Stimulated activated CD4-positive, alpha-beta T cell treated with anti-CD3 and anti-CD28 coated beads, Interleukin-4, amount 100 ng/mL, for 4 hours (primary cell): ENCODE data around the gene ME3.

ENCODE experiments used
- DNase-seq, 2 experiments: peaks; one replicate each; pipeline ENCODE4 v3.0.0-alpha.2; 2020

ME3 gene

GRCh38 chr11:86617502-86617901, 54.9 kb downstream of the ME3 start:
- DNase-seq, result no peak

DNA sequence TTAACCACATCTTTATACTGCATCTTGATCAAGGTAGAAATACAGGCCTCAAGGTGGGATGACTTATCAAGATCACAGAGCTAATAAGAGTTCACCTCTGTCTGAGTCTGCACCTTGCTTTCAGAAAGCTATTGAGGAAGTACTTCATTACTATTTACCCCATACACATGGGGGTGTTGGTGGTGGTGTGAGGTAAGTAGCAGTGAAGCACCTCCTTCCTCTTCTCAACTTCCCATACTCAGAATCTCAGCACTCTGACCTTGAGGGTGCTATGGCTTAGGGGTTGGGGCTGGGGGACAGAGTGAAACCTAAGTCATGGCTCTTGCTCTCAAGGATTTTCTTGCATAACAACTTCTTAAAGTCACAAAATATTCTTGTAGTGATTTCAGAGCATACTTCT, 56.9 kb downstream of the ME3 start:
- no peak for DNase-seq

DNA sequence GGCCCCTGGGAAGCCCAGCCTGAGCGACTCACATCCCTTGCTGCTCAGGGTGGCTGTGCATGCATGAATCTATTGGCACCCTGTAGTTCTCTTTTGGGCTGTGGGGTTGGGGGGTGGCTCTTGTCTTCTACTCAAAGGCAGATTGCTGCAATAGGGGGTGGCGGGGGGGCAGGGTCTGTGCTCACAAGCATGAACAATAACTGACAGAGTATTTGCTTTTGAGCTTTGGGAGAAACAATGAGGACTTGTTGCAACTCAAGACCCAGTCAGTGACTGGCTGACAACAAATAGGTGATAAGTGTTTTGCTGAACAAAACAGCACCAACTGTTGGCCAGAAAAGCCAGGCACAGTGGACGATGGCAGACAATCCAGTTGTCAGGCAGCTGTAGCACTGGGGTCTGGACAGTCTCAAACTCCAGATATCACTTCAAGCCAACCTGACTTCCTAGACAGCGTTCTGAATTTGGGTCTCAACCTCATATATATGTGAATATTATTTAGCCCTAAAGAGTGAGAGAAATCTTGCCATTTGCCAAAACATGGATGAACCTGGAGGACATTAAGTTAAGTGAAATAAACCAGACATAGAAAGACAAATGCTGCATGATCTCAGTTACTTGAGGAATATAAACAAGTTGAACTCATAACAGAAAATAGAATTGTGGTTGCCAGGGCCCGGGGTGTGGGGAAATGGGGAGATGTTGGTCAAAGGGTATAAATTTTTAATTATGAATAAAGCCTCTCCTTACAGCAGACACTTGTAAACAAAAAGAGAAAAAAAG, 61.7 kb downstream of the ME3 start:
- no peak for DNase-seq

- peak in 1 of 2 experiments; percentile 11 for DNase-seq
These were observed 64.1 kb downstream of the ME3 start for GRCh38 chr11:86608251-86608799.

- no peak for DNase-seq
These were observed 65.5 kb downstream of the ME3 start for GRCh38 chr11:86606836-86607481.

DNA sequence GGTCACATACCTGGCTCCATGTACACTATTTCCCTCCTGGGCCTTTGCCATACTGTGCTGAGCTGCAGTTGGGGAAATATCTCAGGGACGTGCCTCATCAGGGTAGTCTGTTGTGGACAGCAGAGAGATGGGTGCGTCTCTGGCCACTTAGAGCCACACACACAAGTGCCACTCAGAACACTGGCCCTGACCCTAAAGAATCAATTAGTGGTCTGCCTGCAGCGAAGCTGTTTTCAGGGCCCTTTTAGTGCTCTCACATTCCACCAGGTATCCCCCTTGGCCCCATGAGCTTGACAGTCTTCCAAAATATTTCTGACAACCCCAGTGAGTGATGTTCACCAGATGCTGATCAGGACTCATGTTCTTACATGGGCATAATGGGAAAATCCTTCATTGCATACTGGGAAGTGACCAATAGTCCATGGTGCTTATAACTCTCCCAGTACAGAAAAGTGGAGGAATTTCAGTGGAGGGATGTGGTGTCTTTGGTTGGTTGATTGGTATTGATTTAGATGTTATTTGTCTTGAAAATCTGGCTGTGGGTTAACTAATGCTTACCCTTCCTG, 66.1 kb downstream of the ME3 start:
- no peak for DNase-seq

DNA sequence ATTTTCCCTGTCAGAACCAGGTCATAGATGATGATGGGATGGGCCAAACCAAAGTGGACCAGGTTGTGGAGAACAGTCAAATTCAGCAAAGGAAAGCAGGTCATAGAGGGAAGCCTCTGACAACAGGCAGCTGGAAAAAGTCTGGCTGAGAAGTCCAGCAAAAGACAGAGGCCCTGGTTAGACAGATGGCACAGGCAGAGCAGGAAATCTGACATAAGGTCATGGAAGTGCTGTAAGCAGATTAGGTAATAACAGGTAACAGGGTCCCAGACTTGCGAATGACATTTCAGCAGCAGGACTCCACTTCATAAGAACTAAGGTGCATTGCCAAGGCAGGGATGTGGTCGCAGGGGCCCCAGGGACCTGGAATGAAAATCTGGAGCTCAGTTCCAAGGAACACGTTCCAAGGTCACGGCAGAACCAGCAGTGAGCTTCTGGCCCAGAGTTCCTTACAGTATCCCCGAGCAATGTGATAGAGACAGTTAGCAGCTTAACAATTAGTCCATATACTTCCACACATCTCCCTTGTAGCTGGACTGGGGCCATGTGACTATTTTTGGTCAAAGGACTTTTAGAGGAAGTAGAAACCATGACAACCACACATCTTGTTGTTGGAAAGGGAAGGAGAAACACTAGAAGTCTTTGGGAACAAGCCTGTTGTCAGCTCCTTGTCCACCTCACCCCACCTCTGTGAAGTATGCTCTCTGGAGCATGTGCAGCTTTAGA, 75.4 kb downstream of the ME3 start:
- DNase-seq, result no peak

DNA sequence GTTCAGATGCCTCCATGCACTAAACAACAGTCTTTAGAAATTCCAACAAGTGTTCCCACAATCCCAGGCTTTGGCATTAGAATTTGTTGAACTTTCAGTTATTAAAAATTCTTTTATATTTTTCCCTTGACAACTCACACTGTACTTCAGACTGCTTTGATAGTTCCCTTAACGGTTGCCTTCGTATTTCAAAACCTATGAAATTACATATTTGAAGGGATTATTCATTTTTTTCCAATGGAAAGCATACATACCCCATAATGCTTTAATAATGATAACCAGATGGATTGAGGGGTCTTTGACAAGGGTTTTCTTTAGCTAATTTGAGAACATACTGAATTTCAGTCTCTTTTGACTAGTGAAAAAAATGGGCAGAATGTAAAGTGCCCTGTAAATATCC, 76.5 kb downstream of the ME3 start:
- no peak for DNase-seq

DNA sequence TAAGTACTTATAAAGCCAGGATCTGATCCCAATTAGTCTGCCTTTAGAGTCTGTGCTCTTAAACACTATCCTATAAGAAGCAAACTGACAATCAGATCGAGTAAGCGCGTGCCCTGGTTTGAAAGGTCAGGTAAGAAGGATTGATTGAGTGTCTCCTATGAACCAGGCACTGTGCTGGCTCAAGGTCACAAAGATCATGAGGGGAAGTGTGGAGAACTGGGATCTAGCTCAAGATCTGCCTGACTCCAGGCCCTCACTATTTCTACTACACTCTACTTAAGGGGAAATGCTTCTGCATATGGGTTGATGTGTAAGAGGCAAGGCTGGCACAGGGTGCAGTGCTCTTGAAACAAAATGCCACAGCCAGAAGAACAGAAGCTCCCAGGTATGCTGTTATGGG, 77.0 kb downstream of the ME3 start:
- DNase-seq, result no peak

DNA sequence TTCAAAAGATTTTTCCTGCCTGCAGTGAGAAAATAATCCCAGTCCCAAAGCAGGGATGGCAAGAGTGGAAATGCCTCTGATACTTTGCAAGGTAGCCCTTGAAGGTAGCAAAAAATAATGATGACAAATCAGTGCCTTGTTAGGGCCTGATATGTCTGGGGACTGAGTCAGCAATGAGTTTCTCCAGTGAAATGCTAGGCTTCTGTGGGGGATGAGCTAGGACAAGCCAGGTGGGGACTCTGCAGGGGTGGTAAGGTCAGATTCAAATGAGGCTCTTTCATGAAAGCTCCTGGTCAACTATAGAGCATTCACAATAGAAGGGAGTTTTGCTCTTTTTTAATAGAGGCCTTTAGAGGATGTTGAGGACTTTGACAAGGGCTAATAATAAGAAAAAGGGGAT, 77.7 kb downstream of the ME3 start:
- no peak for DNase-seq

- DNase-seq, result no peak
These were observed 78.6 kb downstream of the ME3 start for GRCh38 chr11:86593833-86594232.

DNA sequence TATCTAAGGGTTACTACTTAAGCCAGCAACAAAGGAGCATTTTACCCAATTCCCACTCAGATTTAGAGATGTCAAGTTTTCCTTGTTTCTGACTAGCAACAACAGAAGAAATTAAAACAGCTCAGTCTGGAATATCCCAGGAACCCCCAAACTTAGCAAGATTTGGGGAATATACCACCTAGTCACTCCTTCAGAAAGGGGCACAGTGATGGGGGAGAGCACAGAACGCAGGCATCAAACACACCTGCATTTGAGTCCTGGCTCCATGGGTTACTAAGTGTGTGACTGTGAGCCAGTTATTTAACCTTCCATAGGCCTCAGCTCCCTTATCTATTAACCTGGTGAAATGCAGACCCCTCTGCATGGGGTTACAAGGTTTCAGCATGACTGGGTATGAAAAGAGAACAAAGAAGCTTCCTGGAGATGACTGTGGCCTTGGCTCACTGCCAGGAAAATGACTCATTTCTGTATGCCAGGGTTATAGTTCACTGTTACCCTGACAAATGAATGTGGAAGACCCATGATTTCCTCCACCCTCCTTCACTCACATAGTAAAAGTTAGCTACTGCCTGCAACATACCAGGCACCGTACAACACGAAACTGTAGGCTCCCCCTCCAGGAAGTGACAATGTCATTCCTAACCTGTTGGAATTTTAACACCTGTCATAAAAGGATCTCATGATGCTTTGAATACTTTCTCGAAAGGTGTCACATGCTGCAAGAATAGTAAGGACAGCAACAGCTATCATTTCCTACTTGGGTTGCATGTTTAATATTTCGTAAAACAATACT, 79.6 kb downstream of the ME3 start:
- peak; percentile 74 to 82 for DNase-seq

DNA sequence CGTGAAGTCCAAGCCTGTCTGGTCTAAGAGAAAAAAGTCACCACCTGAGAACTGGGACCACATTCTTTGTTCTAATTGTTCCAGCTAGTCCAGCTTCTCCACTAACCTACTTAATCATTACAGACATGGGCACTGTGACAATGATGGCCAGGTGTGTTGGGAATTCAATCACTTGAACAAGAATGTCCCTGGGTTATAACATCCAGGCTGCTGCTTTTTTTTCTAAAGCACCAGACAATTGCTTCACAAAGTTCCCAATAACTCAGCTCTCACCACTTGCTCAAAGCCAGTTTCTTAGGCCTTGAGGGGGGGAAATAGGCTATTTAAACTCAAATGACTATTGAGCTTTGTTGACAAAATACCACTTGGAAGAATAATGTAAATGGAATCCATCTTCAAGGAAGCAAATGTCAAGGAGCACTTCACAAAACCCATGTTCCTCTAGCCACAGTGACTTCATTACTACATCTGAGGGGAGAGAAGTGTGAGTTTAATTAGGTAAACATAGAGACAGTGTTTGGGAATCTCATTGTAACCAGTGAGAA, 80.3 kb downstream of the ME3 start:
- no peak for DNase-seq

DNA sequence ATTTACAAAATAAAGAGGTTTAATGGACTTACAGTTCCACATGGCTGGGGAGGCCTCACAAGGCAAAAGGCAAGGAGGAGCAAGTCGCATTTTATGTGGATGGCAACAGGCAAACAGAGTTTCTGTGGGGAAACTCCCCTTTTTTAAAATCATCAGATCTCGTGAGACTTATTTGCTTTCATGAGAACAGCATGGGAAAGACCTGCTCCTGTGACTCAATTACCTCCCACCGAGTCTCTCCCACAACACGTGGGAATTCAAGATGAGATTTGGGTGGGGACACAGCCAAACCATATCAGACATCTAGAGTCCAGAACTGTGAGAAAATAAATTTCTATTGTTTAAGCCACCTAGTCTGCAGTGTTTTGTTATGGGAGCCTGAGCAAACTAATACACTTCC, 80.8 kb downstream of the ME3 start:
- DNase-seq, result no peak

DNA sequence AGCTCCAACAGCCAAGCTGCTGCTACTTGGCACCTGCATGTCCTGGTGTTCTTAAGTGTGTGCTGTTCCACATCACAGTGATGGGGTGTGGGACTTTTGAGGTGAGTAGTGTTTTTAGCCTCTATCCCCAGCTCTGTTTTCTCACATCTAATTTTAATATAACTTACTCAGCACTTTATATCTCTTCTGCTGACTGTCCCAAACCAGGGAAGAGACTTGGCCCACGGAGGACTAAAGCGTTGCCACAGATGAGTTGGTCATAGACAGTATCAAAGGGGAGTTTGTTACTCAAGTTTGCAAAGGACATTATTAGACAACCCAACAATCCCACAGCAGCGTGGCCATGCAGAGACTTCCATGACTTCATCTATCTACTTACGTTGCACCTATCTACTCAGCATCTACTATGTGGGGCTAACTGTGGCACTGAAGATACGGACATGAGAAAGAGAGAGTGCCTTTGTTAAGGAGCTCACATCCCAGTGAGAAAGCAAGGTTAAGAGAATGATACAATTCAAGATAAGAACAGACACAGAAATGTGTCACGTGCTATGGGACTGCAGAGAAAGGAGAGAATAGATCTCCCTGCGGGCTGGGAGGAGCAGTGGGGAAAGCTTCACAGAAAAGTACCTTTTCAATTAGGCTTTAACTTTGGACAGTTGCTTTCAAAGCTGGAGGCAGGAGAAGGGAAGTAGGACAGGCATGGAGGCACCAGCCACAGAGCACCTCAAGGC, 82.4 kb downstream of the ME3 start:
- DNase-seq, result no peak

GRCh38 chr11:86589204-86589603, 83.2 kb downstream of the ME3 start:
- no peak for DNase-seq

- DNase-seq, result no peak
These were observed 83.8 kb downstream of the ME3 start for GRCh38 chr11:86588566-86589090.

GRCh38 chr11:86587264-86588193, 84.9 kb downstream of the ME3 start:
- DNase-seq, result no peak

DNA sequence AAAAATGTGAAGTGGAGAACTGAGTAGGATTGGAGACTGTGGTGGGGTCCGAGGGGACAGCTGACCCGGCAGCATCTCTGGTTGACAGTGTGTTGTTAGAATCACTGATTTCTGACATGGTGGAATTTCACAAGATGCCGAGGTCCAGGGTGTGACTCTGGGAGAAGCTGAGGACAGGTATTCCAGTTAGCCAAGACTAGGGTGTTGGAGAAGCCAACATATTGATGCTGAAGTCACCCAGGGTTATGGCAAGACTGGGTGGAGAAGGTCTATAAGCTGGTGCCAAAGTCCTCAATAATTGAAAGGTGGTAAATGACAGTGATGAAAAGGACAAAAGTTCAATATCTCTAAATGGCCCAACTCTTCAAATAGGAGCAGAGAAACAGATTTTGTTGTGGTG, 86.1 kb downstream of the ME3 start:
- DNase-seq, result no peak

- no peak for DNase-seq
These were observed 89.5 kb downstream of the ME3 start for GRCh38 chr11:86582898-86583297.
